Ovary (tissue), 9 donors: ENCODE measurements around the gene HSD11B1. TPM values are rescaled to one million over a fixed set of nuclear protein-coding genes. Genes with fewer than 3 reads are reported as not detected.

Experiments used
- DNase-seq, 5 donors: peaks; one replicate each; pipeline ENCODE4 v3.0.0-alpha.2; 2019 to 2020
- H3K27ac ChIP-seq, 2 donors: fragments of 200-600 bp; one replicate each; pipeline versions ENCODE4 v1.5.1 to v1.8.0; 2019 to 2022
- H3K27me3 ChIP-seq: fragments of 200-600 bp; one replicate; pipeline ENCODE4 v1.8.0; 2022
- H3K36me3 ChIP-seq: fragments of 200-600 bp; sonication (generic); one replicate; pipeline ENCODE4 v1.5.1; 2019
- H3K4me1 ChIP-seq: one replicate; pipeline ENCODE4 v1.8.1; 2013; ENCODE audit warnings: mild to moderate bottlenecking, moderate library complexity; ENCODE audit not compliant: insufficient read depth
- H3K4me3 ChIP-seq: fragments of 200-600 bp; sonication (generic); one replicate; pipeline ENCODE4 v1.5.1; 2017
- H3K9me3 ChIP-seq, 2 donors: fragments of 200-600 bp in 1 of 2; sonication (generic) in 1 of 2; one replicate each; pipeline versions ENCODE4 v1.5.1 to v1.8.1; 2013 to 2019; ENCODE audit warnings: mild to moderate bottlenecking in 1 of 2, moderate library complexity in 1 of 2
- CTCF ChIP-seq, 3 donors: fragments of 450-650 bp in 2 of 3; fragments of 200-600 bp in 1 of 3; IDR thresholded peaks; one replicate each; pipeline versions ENCODE4 v1.5.1 to v1.8.0; 2016 to 2022; ENCODE audit warnings: antibody characterized with exemption in 3 of 3, mild to moderate bottlenecking in 1 of 3
- EP300 ChIP-seq: sonication (generic); formaldehyde crosslinking; IDR thresholded peaks from one replicate; pipeline ENCODE4 v1.6.1; 2017; ENCODE audit warnings: antibody characterized with exemption
- POLR2A ChIP-seq: fragments of 450-650 bp; IDR thresholded peaks from one replicate; pipeline ENCODE4 v1.6.1; 2017; ENCODE audit warnings: antibody characterized with exemption, mild to moderate bottlenecking, moderate library complexity
- WGBS, 3 donors: extraction: QIAGEN DNeasy Blood & Tissue Kit in 1 of 3; methylation state at CpG; one replicate each; pipeline versions ENCODE4 v1.1.5 to v1.1.7; 2013 to 2017; 5-methylcytosine and 5-hydroxymethylcytosine counted together
- intact Hi-C, 4 donors: fragments of 100-400 bp; cut with DNase I; formaldehyde crosslinking; loops; one replicate each; pipeline versions ENCODE4 v1.11.0 to v1.15.1; 2022 to 2023
- polyA plus RNA-seq, 2 donors: library from polyadenylated mRNA; stranded (reverse); fragments of 200-250 nt in 1 of 2; fragments of 350-450 nt in 1 of 2; fragmentation: Illumina TruSeq in 1 of 2; extraction: RNeasy Lipid Tissue Mini Kit (QIAGEN cat#74804) in 1 of 2; gene quantifications; one replicate each; pipeline ENCODE4 v1.2.3, GENCODE V29; 2013 to 2014
- total RNA-seq, 7 donors: library from RNA; depleted of rRNA in 2 of 7; stranded (reverse); fragments of >200 nt in 2 of 7; fragmentation: NEBNext Ultra II Directional in 3 of 7; extraction: Animal tissue kit (Norgen Biotek cat#: 25700) in 3 of 7; gene quantifications; one replicate each; pipeline versions ENCODE4 v1.1.0 to v1.2.4, GENCODE V29; 2016 to 2023
- donor health status: DM: no; HTN: no; CAD: no; lungs with moderate emphysema.
- donor health status: DM: no; HTN: no; CAD: no.
- donor health status: Bipolar disorder and iron deficiency.
- donor health status: DM: yes; HTN: yes; CAD: no.
- donor health status: DM: no; HTN: no; CAD: no.
- donor health status: DM: yes; HTN: yes; CAD: no.

Gene HSD11B1
- total and polyA plus RNA-seq, 9 donors: 7.4 to 265 (median 57.7) TPM

GRCh38 chr1:209675565-209676154 lies 29.0 kb upstream of the HSD11B1 start:
- Histone ChIP-seq H3K4me1 (peaks cover 13% of the 10 kb centered on the region), H3K4me3 (peak overlapping the region; percentile 53), H3K27ac (peak overlapping the region; percentile 6 to 64), H3K27me3 (no peaks in the 10 kb centered on the region), H3K9me3 (no peaks in the 10 kb centered on the region), H3K36me3 (no peaks in the 10 kb centered on the region)
- peak in 2 of 5 donors; percentile 45 to 71 for DNase-seq
- TF ChIP-seq EP300 (no peak), CTCF (IDR thresholded peaks at IDR 0.05) (no peak), POLR2A (no peak)
- WGBS, 3 donors: 6 to 7% (median 6%) methylated on average over 28 to 34 of the region's 34 CpGs
- intact Hi-C loops: loop anchor here in 1 of 4 donors (5.0 kb wide), 1 partner anchor 33 kb away; no protein-coding TSS in a partner anchor

- TF ChIP-seq CTCF (IDR thresholded peaks at IDR 0.05): no peak
- TF ChIP-seq EP300: no peak
- TF ChIP-seq POLR2A: no peak
- Histone ChIP-seq H3K4me3 (no peak overlapping the region), H3K27ac (no peak overlapping the region), H3K9me3 (no peaks in the 10 kb centered on the region), H3K4me1 (peaks cover 7% of the 10 kb centered on the region), H3K27me3 (no peaks in the 10 kb centered on the region), H3K36me3 (no peaks in the 10 kb centered on the region)
- intact Hi-C loops: loop anchor here in 1 of 4 donors (5.0 kb wide), 1 partner anchor 37 kb away; no protein-coding TSS in a partner anchor
- WGBS, 3 donors: 89 to 95% (median 92%) methylated on average over 4 of the region's 4 CpGs
- no peak for DNase-seq
Observed at GRCh38 chr1:209678981-209679539, 25.6 kb upstream of the HSD11B1 start.

GRCh38 chr1:209685821-209686220 lies 18.8 kb upstream of the HSD11B1 start:
- TF ChIP-seq EP300 (no peak), POLR2A (no peak), CTCF (IDR thresholded peaks at IDR 0.05) (no peak)
- no peak overlapping the region for H3K4me3 ChIP-seq
- intact Hi-C loops: loop anchor here in 3 of 4 donors (5.0 to 10.0 kb wide), 4 partner anchors 44 to 64 kb away; no protein-coding TSS in a partner anchor
- H3K27me3 ChIP-seq: no peaks in the 10 kb centered on the region
- WGBS, 3 donors: 40 to 50% (median 44%) methylated on average over 4 of the region's 4 CpGs
- H3K36me3 ChIP-seq: no peaks in the 10 kb centered on the region
- H3K9me3 ChIP-seq: no peaks in the 10 kb centered on the region
- H3K4me1 ChIP-seq: peaks cover 19% of the 10 kb centered on the region
- no peak for DNase-seq
- peak overlapping the region in 1 of 2 donors; percentile 30 for H3K27ac ChIP-seq

- no peak for TF ChIP-seq POLR2A
- no peak for TF ChIP-seq CTCF (IDR thresholded peaks at IDR 0.05)
- no peak for TF ChIP-seq EP300
- no peak overlapping the region for H3K4me3 ChIP-seq
- DNase-seq: no peak
- H3K27ac ChIP-seq: peak overlapping the region in 1 of 2 donors; percentile 30
- H3K4me1 ChIP-seq: peaks cover 19% of the 10 kb centered on the region
- no peaks in the 10 kb centered on the region for H3K9me3 ChIP-seq
- 8 to 22% (median 12%) methylated on average over 4 of the region's 4 CpGs for WGBS, 3 donors
- intact Hi-C loops: loop anchor here in 3 of 4 donors (5.0 to 10.0 kb wide), 4 partner anchors 44 to 64 kb away; no protein-coding TSS in a partner anchor
- no peaks in the 10 kb centered on the region for H3K27me3 ChIP-seq
- no peaks in the 10 kb centered on the region for H3K36me3 ChIP-seq
Observed at GRCh38 chr1:209686322-209686721, 18.3 kb upstream of the HSD11B1 start.
